OCI-LY7 (cell line): ENCODE results near the gene COL9A1.

ENCODE experiments used
- EZH2phosphoT487 ChIP-seq: fragments of 200-600 bp; sonication (generic); IDR thresholded peaks from 2 replicates; pipeline ENCODE4 v1.6.1; 2018; ENCODE audit warnings: low read depth, borderline replicate concordance, mild to moderate bottlenecking, mixed run types, antibody characterized with exemption, low read length, moderate library complexity, mixed read lengths
- TF ChIP-seq, protein P1 (sequence below): fragments of 200-600 bp; sonication (generic); conservative IDR thresholded peaks from 2 replicates; pipeline ENCODE4 v1.5.1; 2014; ENCODE audit warnings: mild to moderate bottlenecking, antibody characterized with exemption, low read length, moderate library complexity, mixed read lengths

DNA sequence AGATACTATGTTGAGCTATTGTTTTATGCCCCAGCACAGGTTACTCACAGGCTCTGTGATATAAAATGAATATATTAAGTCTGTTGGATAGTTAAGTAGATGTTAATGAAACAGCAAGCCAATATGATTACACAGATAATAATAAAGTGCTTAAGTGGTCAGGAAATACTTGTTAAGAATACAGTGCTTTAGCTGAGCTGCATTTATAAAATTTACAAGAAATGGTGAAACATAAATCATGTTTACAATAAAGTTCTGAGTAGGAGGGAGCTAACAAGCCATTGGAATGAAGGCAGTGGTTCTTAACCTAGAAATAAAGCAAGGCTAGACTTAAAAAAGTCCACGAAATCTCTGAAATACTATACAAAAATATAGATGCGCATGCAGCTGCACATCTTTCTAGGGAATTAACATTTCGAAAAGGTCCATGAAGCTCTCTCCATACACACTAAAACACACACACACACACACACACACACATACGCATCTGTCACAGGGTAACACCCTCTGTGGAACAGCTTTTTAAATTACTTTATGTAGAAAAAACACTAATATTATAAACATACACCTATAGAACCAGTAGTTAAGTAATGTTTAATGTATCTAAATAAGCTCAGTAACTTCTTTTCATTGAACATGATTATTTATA lies 87.3 kb downstream of the COL9A1 start:
- TF ChIP-seq, protein P1, sequence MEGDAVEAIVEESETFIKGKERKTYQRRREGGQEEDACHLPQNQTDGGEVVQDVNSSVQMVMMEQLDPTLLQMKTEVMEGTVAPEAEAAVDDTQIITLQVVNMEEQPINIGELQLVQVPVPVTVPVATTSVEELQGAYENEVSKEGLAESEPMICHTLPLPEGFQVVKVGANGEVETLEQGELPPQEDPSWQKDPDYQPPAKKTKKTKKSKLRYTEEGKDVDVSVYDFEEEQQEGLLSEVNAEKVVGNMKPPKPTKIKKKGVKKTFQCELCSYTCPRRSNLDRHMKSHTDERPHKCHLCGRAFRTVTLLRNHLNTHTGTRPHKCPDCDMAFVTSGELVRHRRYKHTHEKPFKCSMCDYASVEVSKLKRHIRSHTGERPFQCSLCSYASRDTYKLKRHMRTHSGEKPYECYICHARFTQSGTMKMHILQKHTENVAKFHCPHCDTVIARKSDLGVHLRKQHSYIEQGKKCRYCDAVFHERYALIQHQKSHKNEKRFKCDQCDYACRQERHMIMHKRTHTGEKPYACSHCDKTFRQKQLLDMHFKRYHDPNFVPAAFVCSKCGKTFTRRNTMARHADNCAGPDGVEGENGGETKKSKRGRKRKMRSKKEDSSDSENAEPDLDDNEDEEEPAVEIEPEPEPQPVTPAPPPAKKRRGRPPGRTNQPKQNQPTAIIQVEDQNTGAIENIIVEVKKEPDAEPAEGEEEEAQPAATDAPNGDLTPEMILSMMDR, result no peak
- no peak for TF ChIP-seq EZH2phosphoT487
